HG03135 (cell line): Measurements from ENCODE around the gene DIRAS2.
"Not testable (repeated sequence)": the region's sequence is repeated elsewhere in the genome, so short reads cannot be mapped to it uniquely, and the experiment has no call there.

ENCODE experiments used
- ATAC-seq: cut with Tn5 transposase; IDR thresholded peaks from one replicate; pipeline ENCODE4 v1.9.1; 2021; ENCODE audit warnings: mild to moderate bottlenecking, moderate library complexity; ENCODE audit not compliant: unreplicated experiment

Gene DIRAS2

GRCh38 chr9:90642570-90643539 lies at the start of gene DIRAS2:
Gene DIRAS2 (minus strand): TSS chr9:90642824. CDS start chr9:90613827, 28,997 bp downstream.
- ATAC-seq = no peak

DNA sequence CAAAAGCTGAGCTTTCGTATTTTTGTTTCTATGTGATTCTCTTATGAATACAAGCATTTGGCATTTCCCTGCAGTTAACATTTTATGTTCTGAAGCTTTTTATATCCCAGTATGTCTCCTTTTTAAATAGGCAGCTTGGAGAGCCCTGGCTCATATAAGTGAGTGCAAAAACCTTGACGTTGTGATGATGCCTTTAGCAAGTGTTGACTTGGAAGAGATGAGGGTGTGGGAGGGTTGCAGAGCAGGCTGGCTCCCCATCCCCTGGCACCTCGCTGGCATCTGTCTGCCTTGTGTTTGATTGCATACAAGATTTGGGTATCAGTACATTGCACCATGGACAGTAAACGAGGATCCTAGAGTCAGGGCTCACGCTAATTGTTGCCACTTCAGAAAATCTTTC lies 42.1 kb upstream of the DIRAS2 start:
- ATAC-seq = no peak

DNA sequence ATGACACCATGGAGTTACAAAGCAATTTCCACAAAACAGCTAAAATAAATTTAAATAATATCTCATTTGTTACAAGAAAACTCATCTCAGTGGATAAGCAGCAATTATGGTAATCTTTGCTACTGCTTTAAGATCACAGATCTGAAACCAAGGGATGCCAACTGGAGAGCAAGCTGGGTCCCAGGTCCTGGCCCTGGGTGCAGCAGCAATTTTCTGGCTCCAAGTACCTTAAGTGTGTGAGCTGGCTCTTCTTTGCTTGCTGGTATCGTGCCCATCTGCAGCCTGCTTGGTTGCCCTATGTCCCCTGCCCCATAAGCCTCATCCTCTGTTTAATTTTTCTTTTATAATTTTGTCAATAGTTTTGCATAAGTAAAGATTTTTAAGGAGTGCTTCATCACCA lies 41.5 kb upstream of the DIRAS2 start:
- ATAC-seq = no peak

DNA sequence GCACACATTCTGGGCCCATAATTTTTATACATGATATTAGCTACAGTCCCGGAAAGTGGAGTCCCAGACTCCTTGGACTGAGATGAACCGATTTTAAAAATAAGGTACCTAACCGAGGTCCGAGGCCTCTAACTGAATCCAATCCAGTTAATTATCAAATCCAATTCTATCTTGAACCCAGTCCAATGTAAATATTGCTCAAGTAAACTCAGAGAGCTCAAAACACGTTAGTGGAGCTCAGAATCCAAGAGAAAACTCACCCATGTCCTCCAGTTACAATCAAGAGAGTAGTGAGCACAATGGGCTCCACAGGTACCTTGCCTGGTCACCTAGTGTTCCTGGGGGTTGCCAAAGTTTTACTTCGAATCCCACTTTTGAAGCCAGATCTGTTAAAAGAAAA lies 37.9 kb upstream of the DIRAS2 start:
- ATAC-seq = no peak

- ATAC-seq = no peak
These were observed 22.4 kb upstream of the DIRAS2 start for GRCh38 chr9:90665072-90665471.

GRCh38 chr9:90659650-90660364 lies 17.2 kb upstream of the DIRAS2 start:
- no peak for ATAC-seq

- ATAC-seq = no peak
These were observed 16.2 kb upstream of the DIRAS2 start for GRCh38 chr9:90658783-90659182.

GRCh38 chr9:90658181-90658580 lies 15.6 kb upstream of the DIRAS2 start:
- ATAC-seq = no peak

DNA sequence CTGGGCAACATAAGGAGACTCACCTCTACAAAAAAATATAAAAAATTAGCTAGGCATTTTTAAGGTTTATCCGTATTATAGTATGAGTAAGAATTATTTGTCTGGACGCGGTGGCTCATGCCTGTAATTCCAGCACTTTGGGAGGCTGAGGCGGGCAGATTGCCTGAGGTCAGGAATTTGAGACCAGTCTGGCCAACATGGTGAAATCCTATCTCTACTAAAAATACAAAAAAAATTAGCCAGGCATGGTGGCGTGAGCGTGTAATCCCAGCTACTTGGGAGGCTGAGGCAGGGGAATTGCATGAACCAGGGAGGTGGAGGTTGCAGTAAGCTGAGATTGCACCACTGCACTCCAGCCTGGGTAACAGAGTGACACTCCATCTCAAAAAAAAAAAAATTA lies 14.3 kb upstream of the DIRAS2 start:
- not testable (repeated sequence) for ATAC-seq

DNA sequence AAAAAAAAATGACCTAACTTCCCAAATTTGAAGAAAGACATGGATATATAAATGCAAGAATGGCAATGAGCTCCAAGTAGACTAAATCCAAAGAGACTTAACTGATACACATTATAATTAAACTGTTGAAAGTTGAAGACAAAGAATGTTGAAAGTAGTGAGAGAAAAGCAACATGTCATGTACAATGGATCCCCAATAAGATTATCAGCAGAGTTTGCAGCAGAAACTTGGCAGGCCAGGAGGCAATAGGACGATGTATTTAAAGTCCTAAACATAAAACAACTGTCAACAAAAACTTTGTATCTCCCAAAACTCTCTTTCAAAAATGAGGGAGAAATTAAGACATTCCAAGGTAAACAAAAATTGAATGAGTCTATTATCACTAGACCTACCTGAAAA lies 8.6 kb upstream of the DIRAS2 start:
- no peak for ATAC-seq

GRCh38 chr9:90647843-90648242 lies 5.2 kb upstream of the DIRAS2 start:
- no peak for ATAC-seq

DNA sequence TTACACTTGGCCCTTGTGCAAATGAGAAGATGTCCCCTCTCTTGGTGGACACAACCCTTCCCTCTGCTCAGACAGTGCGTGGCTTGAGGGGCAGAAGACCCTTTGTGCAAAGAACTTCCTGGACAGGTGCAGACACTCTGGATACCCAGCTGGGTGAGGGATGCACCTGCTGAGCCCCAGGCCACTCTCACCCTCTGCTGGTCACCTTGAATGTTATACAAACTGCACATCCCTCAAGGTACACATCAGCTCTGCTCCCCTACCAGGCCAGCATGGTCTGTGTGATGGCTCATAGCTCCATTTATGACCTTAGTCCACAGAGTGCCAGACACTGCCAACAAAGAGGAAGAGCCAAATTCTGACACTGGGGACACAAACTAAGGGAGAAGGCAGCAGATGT lies 3.1 kb upstream of the DIRAS2 start:
- ATAC-seq = no peak

GRCh38 chr9:90641884-90642487 lies 638 bp downstream of the DIRAS2 start:
- no peak for ATAC-seq

DNA sequence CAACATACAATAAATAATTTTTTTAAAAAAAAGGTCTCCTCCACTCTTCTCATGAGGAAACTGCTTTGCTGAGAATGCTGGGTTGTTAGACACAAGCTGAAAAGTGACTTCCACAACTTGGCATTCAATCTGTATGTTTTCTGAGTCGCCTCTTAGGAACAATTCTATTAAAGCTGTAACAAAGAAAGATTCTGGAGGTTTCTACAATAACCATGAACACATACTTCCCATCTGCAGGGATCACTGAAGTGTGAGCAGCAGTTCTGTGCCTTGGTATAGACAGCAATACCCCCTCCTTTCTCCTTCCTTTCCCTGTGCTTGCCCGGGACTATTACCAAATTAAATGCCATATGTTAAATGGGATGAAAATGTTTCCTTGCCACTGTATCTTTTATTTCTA lies 1.5 kb downstream of the DIRAS2 start:
- no peak for ATAC-seq

DNA sequence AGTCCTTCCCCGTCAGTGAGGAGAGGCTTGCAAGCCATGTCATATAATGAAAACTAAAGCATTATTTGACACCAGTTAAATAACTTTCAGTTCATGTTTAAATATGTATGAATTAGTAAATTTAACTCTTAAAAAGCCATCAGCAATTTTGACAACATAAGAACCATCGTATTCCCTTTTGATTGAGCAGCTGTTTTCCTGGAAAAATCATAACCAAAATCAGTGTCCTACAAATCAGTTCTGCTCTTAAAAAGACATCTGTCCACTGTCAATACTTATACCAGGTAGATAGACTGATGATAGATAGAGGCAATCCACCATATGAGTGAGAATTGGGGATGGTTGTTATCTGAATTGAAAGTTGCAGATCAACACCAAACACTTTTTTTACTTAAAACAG lies 2.3 kb downstream of the DIRAS2 start:
- ATAC-seq = no peak

- no peak for ATAC-seq
These were observed 5.0 kb downstream of the DIRAS2 start for GRCh38 chr9:90637626-90638025.

DNA sequence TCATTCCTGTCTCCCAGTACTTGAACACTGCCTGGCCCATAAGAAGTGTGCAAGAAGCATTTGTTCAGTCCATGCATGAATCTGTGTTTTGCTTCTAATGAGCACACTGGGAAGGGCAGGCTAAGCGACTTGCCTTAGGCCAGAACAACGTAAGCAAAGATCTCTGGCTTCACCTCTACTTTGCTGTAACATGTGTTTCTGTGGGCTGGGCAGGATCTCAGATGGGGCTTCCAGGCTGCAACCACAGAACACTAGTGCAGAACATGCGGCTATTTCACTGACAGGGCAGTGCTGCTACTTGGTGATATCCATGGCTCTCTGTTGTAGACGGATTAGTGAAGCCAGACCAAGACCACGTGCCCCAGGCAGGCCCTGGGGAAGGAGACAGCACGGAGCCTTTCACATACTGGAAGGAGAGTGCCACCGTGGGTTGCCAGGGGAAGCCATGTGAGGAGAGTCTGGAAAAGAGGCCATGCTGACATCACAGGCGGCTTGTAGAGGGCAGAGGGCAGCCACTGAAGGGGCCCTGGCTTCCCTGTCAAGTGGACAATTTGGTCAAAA lies 9.9 kb downstream of the DIRAS2 start:
- ATAC-seq = no peak

DNA sequence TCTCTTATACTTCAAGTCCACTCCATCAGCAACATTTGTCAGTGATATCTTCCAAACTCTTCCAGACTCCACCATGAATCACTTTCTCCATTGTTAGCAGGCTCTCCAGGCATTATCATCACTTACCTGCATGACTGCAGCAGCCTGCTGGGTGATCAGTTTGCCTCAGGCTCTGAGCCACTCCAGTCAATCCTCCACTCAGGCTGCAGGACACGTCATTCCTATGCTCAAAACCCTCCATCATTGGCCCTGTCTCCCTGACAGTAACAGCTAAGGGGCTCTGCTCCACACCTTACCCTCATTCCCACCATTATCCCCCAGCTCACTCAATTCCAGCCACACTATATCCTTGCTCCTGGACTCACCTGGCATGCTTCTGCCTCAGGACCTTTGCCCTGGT lies 10.7 kb downstream of the DIRAS2 start:
- ATAC-seq = no peak

GRCh38 chr9:90629991-90630390 lies 12.6 kb downstream of the DIRAS2 start:
- no peak for ATAC-seq

GRCh38 chr9:90629354-90629753 lies 13.3 kb downstream of the DIRAS2 start:
- no peak for ATAC-seq

GRCh38 chr9:90616806-90617205 lies 25.8 kb downstream of the DIRAS2 start:
- no peak for ATAC-seq
